SK-N-SH treated with all-trans-retinoic acid at 6 μM for 48 hours (cell line): ENCODE data around the gene DOHH.
A peak's percentile ranks its signal among the peaks of the same experiment; 100 is the strongest.

Experiments
- ATAC-seq: fragments of 200-7000 bp; cut with Tn5 transposase; 3 replicates; pipeline ENCODE4 v1.9.1; 2020; ENCODE audit warnings: mild to moderate bottlenecking, moderate library complexity
- ARNTL ChIP-seq: fragments of 450-650 bp; formaldehyde crosslinking; IDR thresholded peaks from 2 replicates; pipeline ENCODE4 v1.5.0; 2020; ENCODE audit warnings: low read depth, mild to moderate bottlenecking, moderate library complexity, borderline replicate concordance
- BACH2 ChIP-seq: fragments of 250-450 bp; sonication (Bioruptor Pico); IDR thresholded peaks from 2 replicates; pipeline ENCODE4 v1.9.0; 2021; ENCODE audit warnings: mild to moderate bottlenecking, borderline replicate concordance
- CSDC2 ChIP-seq: fragments of 250-450 bp; sonication (Bioruptor Pico); IDR thresholded peaks from 2 replicates; pipeline ENCODE4 v1.5.0; 2020; ENCODE audit warnings: mild to moderate bottlenecking, moderate library complexity
- ESRRG ChIP-seq: fragments of 250-450 bp; sonication (Bioruptor Pico); IDR thresholded peaks from 2 replicates; pipeline ENCODE4 v1.6.1; 2021; ENCODE audit warnings: mild to moderate bottlenecking
- ISL1 ChIP-seq: fragments of 250-450 bp; sonication (Bioruptor Pico); IDR thresholded peaks from 2 replicates; pipeline ENCODE4 v2.1.2; 2022; ENCODE audit warnings: mild to moderate bottlenecking, moderate library complexity
- OSR1 ChIP-seq: fragments of 250-450 bp; sonication (Bioruptor Pico); IDR thresholded peaks from 2 replicates; pipeline ENCODE4 v1.8.0; 2022; ENCODE audit warnings: moderate library complexity, mild to moderate bottlenecking, inconsistent platforms
- RARB ChIP-seq: fragments of 250-450 bp; sonication (Bioruptor Pico); IDR thresholded peaks from 2 replicates; pipeline ENCODE4 v1.8.0; 2021; ENCODE audit warnings: mild to moderate bottlenecking, moderate library complexity
- SNAI2 ChIP-seq: fragments of 250-450 bp; sonication (Bioruptor Pico); IDR thresholded peaks from 2 replicates; pipeline ENCODE4 v1.5.0; 2020; ENCODE audit warnings: mild to moderate bottlenecking, moderate library complexity
- TCF4 ChIP-seq: fragments of 250-450 bp; sonication (Bioruptor Pico); IDR thresholded peaks from 2 replicates; pipeline ENCODE4 v1.8.0; 2021; ENCODE audit warnings: mild to moderate bottlenecking, moderate library complexity, borderline replicate concordance
- TOX ChIP-seq: fragments of 250-450 bp; sonication (Bioruptor Pico); IDR thresholded peaks from 2 replicates; pipeline ENCODE4 v1.8.0; 2021; ENCODE audit warnings: mild to moderate bottlenecking, moderate library complexity, borderline replicate concordance
- ZC3H10 ChIP-seq: fragments of 250-450 bp; sonication (Bioruptor Pico); IDR thresholded peaks from 2 replicates; pipeline ENCODE4 v1.5.1; 2021; ENCODE audit warnings: mild to moderate bottlenecking, moderate library complexity
- ZFP3 ChIP-seq: fragments of 250-450 bp; sonication (Bioruptor Pico); IDR thresholded peaks from 2 replicates; pipeline ENCODE4 v1.5.0; 2020; ENCODE audit warnings: mild to moderate bottlenecking, moderate library complexity
- ZNF565 ChIP-seq: fragments of 450-650 bp; formaldehyde crosslinking; conservative IDR thresholded peaks from 2 replicates; pipeline ENCODE4 v1.5.0; 2020; ENCODE audit warnings: low read depth, mild to moderate bottlenecking, moderate library complexity
- ZNF8 ChIP-seq: fragments of 450-650 bp; formaldehyde crosslinking; IDR thresholded peaks from 2 replicates; pipeline ENCODE4 v1.5.0; 2020; ENCODE audit warnings: mild to moderate bottlenecking, moderate library complexity
- TF ChIP-seq, protein P1 (sequence below): fragments of 250-450 bp; sonication (Bioruptor Pico); IDR thresholded peaks from 2 replicates; pipeline ENCODE4 v1.5.0; 2020; ENCODE audit warnings: mild to moderate bottlenecking, moderate library complexity
- TF ChIP-seq, protein P2 (sequence below): fragments of 250-450 bp; sonication (Bioruptor Pico); IDR thresholded peaks from 2 replicates; pipeline ENCODE4 v1.5.1; 2020; ENCODE audit warnings: low read depth, mild to moderate bottlenecking, moderate library complexity
- TF ChIP-seq, protein P3 (sequence below): fragments of 250-450 bp; sonication (Bioruptor Pico); IDR thresholded peaks from 2 replicates; pipeline ENCODE4 v1.8.0; 2020; ENCODE audit warnings: mild to moderate bottlenecking, moderate library complexity, borderline replicate concordance
- TF ChIP-seq, protein P4 (sequence below): fragments of 250-450 bp; sonication (Bioruptor Pico); IDR thresholded peaks from 2 replicates; pipeline ENCODE4 v1.8.0; 2021; ENCODE audit warnings: low read depth, mild to moderate bottlenecking, moderate library complexity, borderline replicate concordance
- TF ChIP-seq, protein P5 (sequence below): fragments of 250-450 bp; sonication (Bioruptor Pico); IDR thresholded peaks from 2 replicates; pipeline ENCODE4 v1.5.1; 2021; ENCODE audit warnings: mild to moderate bottlenecking, moderate library complexity

DOHH gene

DNA sequence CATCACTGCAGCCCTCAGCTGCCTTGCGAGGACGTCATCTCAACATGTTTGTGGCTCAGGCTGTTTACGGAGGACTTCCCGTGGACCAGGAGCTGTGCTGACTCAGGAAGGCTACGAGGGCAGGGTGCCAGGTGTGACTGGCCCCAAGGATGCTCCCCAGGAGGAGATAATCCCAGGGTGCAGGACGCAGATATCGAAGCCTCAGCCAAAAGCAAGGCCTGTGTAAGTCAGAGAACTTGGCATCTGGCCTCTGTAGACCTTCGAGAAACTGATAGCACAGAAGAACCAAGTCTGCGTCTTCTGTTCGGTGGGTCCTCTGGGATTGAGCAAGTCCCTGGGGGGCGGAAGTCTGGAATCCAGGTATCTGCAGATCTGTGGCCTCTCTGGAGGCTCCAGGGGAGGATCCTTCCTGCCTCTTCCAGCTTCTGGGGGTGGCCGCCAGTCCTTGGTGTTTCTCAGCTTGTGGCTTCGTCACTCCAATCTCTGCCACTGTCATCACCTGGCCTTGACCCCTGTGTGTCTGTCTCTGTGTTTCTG lies 2.6 kb upstream of the DOHH start (continued):
- TF ChIP-seq TOX (CRISPR knock-in tag): no peak
- TF ChIP-seq, protein P1, sequence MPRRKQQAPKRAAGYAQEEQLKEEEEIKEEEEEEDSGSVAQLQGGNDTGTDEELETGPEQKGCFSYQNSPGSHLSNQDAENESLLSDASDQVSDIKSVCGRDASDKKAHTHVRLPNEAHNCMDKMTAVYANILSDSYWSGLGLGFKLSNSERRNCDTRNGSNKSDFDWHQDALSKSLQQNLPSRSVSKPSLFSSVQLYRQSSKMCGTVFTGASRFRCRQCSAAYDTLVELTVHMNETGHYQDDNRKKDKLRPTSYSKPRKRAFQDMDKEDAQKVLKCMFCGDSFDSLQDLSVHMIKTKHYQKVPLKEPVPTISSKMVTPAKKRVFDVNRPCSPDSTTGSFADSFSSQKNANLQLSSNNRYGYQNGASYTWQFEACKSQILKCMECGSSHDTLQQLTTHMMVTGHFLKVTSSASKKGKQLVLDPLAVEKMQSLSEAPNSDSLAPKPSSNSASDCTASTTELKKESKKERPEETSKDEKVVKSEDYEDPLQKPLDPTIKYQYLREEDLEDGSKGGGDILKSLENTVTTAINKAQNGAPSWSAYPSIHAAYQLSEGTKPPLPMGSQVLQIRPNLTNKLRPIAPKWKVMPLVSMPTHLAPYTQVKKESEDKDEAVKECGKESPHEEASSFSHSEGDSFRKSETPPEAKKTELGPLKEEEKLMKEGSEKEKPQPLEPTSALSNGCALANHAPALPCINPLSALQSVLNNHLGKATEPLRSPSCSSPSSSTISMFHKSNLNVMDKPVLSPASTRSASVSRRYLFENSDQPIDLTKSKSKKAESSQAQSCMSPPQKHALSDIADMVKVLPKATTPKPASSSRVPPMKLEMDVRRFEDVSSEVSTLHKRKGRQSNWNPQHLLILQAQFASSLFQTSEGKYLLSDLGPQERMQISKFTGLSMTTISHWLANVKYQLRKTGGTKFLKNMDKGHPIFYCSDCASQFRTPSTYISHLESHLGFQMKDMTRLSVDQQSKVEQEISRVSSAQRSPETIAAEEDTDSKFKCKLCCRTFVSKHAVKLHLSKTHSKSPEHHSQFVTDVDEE (CRISPR knock-in tag): no peak

DNA sequence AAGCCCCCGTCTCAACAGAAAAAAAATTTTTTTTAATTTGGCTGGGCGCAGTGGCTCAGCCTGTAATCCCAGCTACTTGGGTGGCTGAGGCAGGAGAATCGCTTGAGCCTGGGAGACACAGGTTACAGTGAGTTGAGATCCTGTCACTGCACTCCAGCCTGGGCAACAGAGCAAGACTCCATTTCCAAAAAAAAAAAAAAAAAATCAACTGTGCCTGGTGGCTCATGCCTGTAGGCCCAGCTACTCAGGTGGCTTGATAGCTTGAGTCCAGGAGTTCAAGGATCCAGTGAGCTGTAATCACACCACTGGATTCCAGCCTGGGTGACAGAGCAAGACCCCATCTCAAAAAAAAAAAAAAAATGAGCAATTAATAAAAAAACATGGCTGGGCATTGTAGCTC lies 1.3 kb upstream of the DOHH start:
- no peak for ATAC-seq
- TF ChIP-seq OSR1 (CRISPR knock-in tag) (no peak), ZC3H10 (CRISPR knock-in tag) (no peak), RARB (CRISPR knock-in tag) (no peak), BACH2 (CRISPR knock-in tag) (no peak), ISL1 (CRISPR knock-in tag) (no peak), TCF4 (CRISPR knock-in tag) (no peak), CSDC2 (CRISPR knock-in tag) (no peak), ZNF8 (CRISPR knock-in tag) (no peak)
- TF ChIP-seq, protein P2, sequence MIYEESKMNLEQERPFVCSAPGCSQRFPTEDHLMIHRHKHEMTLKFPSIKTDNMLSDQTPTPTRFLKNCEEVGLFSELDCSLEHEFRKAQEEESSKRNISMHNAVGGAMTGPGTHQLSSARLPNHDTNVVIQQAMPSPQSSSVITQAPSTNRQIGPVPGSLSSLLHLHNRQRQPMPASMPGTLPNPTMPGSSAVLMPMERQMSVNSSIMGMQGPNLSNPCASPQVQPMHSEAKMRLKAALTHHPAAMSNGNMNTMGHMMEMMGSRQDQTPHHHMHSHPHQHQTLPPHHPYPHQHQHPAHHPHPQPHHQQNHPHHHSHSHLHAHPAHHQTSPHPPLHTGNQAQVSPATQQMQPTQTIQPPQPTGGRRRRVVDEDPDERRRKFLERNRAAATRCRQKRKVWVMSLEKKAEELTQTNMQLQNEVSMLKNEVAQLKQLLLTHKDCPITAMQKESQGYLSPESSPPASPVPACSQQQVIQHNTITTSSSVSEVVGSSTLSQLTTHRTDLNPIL (CRISPR knock-in tag): no peak
- TF ChIP-seq, protein P3, sequence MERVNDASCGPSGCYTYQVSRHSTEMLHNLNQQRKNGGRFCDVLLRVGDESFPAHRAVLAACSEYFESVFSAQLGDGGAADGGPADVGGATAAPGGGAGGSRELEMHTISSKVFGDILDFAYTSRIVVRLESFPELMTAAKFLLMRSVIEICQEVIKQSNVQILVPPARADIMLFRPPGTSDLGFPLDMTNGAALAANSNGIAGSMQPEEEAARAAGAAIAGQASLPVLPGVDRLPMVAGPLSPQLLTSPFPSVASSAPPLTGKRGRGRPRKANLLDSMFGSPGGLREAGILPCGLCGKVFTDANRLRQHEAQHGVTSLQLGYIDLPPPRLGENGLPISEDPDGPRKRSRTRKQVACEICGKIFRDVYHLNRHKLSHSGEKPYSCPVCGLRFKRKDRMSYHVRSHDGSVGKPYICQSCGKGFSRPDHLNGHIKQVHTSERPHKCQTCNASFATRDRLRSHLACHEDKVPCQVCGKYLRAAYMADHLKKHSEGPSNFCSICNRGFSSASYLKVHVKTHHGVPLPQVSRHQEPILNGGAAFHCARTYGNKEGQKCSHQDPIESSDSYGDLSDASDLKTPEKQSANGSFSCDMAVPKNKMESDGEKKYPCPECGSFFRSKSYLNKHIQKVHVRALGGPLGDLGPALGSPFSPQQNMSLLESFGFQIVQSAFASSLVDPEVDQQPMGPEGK: no peak

DNA sequence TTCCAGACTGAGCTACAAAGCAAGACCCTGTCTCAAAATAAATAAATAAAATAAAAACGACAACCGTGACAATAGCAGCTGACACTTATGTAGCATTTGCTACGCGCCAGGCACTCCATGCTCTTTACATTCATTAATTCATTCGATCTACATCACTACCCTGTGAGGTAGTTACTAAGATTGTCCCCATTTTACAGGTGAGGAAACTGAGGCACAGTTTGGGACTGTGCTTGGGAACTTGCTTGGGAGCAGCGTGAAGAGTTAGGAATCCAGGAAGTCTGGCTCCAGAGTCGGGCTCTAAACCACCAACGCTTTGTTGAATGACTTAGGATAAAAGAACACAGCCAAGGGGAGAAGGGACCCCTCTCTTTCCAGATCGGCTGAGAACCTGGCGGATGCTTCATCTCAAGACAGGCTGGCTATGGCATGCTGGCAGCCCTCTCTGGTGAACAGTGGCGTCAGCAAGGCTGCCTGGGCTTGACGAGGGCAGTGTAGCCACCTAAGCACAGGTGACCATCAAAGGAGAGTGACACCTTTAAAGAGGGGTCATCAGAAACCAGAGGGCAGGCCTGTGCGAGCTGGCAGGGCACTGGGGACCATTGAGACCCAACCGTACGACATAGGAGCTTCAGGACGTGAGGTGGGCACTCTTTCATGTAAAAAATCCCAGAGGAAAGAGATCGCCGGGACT lies 591 bp downstream of the DOHH start:
- TF ChIP-seq CSDC2 (CRISPR knock-in tag) (no peak), ESRRG (CRISPR knock-in tag) (no peak), ZFP3 (CRISPR knock-in tag) (no peak), ARNTL (CRISPR knock-in tag) (no peak), BACH2 (CRISPR knock-in tag) (no peak), SNAI2 (CRISPR knock-in tag) (no peak), ZNF8 (CRISPR knock-in tag) (no peak), ZNF565 (CRISPR knock-in tag) (no peak), OSR1 (CRISPR knock-in tag) (no peak), TCF4 (CRISPR knock-in tag) (no peak), ISL1 (CRISPR knock-in tag) (no peak)
- TF ChIP-seq, protein P4, sequence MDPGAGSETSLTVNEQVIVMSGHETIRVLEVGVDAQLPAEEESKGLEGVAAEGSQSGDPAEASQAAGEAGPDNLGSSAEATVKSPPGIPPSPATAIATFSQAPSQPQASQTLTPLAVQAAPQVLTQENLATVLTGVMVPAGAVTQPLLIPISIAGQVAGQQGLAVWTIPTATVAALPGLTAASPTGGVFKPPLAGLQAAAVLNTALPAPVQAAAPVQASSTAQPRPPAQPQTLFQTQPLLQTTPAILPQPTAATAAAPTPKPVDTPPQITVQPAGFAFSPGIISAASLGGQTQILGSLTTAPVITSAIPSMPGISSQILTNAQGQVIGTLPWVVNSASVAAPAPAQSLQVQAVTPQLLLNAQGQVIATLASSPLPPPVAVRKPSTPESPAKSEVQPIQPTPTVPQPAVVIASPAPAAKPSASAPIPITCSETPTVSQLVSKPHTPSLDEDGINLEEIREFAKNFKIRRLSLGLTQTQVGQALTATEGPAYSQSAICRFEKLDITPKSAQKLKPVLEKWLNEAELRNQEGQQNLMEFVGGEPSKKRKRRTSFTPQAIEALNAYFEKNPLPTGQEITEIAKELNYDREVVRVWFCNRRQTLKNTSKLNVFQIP (CRISPR knock-in tag): no peak
- TF ChIP-seq, protein P2 (CRISPR knock-in tag): no peak
- TF ChIP-seq, protein P5, sequence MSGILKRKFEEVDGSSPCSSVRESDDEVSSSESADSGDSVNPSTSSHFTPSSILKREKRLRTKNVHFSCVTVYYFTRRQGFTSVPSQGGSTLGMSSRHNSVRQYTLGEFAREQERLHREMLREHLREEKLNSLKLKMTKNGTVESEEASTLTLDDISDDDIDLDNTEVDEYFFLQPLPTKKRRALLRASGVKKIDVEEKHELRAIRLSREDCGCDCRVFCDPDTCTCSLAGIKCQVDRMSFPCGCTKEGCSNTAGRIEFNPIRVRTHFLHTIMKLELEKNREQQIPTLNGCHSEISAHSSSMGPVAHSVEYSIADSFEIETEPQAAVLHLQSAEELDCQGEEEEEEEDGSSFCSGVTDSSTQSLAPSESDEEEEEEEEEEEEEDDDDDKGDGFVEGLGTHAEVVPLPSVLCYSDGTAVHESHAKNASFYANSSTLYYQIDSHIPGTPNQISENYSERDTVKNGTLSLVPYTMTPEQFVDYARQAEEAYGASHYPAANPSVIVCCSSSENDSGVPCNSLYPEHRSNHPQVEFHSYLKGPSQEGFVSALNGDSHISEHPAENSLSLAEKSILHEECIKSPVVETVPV (CRISPR knock-in tag): no peak
- peak; percentile 30 for ATAC-seq
